ENCODE measurements around the gene GPR17. TPM values are rescaled to one million over a fixed set of nuclear protein-coding genes. Genes with fewer than 3 reads are reported as not detected.

Gene GPR17
- total and polyA plus RNA-seq, 2 donors, result 0.11 to 0.47 TPM

DNA sequence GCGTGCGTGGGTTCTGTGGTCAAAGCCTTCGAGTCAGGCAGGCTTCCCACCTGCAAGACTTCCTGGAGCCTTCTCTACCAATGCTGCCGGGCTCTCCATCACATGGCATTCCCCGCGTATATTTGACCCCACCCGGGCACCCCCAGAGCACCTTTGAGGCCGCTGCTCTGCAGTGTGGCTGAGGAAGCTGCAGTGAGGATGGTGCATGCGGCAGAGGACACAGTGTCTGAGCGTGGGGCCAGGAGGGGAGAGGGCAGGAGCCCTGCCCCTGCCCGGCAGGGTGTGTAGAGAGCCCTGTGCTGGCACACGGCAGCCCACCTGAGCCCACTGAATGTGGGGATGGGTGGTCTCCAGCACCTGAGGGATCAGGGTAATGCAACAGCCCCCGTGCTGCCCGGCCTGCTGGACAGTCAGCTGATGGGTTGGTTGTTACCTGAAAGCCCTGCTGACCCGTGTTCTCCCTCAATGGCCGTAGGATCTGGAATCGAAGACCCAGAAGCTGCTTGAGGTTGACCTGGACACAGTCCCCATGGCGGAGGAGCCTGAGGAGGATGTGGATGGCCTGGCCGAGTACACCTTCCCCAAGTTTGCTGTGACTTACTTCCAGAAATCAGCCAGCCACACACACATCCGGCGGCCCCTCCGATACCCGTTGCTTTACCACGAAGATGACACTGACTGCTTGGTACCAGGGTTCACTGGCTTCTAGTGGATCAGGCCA is 36.8 kb upstream of the GPR17 start:
- WGBS, result 90% methylated on average over 24 of the region's 24 CpGs
- no peak for DNase-seq (ENCODE audit: extremely low spot score)
- no peaks in the 10 kb centered on the region for H3K36me3 ChIP-seq (ENCODE audit: insufficient read depth)

DNA sequence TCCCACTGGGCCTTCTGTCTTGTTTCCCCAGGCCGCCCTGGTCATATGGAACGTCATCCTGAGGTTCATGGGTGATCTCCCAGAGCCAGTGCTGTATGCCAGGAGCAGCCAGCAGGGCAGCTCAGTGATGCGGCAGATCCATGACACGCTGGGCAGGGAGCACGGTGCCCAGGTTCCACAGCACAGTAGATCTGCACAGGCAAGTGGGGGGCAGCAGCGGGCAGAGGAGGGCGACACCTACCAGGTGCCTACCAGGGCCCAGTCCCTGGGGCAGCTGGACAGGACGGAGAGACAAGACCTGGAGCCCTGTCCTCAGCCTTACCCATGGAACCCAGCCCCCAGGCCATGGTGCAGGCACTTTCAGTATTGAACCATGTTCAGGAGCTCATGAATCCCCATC is 36.1 kb upstream of the GPR17 start:
- H3K36me3 ChIP-seq (ENCODE audit: insufficient read depth), result no peaks in the 10 kb centered on the region
- H3K4me3 ChIP-seq (ENCODE audit: low read depth, low read length), result no peak overlapping the region
- no peak overlapping the region for H3K27ac ChIP-seq (ENCODE audit: low read depth)
- 94% methylated on average over 8 of the region's 8 CpGs for WGBS
- H3K4me1 ChIP-seq (ENCODE audit: insufficient read depth), result no peaks in the 10 kb centered on the region
- no peak for DNase-seq (ENCODE audit: extremely low spot score)

More for the DNA sequence above, 36.8 kb upstream of the GPR17 start:
- no peaks in the 10 kb centered on the region for H3K4me1 ChIP-seq (ENCODE audit: insufficient read depth)
- H3K27ac ChIP-seq (ENCODE audit: low read depth), result no peak overlapping the region
- no peak overlapping the region for H3K4me3 ChIP-seq (ENCODE audit: low read depth, low read length)

DNA sequence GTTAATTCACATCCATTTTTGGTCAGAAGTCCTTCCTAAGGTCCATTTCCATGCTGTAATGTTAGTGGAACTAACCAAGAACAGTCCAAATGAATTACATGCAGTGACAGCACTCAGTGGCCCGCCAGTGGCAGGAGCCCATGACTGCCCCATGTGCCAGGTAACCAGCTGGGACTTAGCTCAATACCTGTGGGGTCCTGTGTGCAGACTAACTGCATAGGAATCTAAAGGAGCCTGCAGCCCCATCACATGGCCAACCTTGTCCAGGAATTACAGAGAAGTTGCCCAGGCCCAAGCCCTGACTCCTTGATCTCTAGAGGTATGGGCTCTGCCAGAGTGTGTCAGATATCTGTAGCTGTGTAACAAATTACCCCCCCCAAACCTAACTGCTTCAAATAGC is 35.4 kb upstream of the GPR17 start:
- H3K27ac ChIP-seq (ENCODE audit: low read depth), result no peak overlapping the region
- H3K36me3 ChIP-seq (ENCODE audit: insufficient read depth), result no peaks in the 10 kb centered on the region
- H3K4me1 ChIP-seq (ENCODE audit: insufficient read depth), result no peaks in the 10 kb centered on the region
- 89% methylated on average over 1 of the region's 1 CpG for WGBS
- no peak overlapping the region for H3K4me3 ChIP-seq (ENCODE audit: low read depth, low read length)
- DNase-seq (ENCODE audit: extremely low spot score), result no peak

- Histone ChIP-seq H3K4me1 (ENCODE audit: insufficient read depth) (no peaks in the 10 kb centered on the region), H3K4me3 (ENCODE audit: low read depth, low read length) (no peak overlapping the region), H3K36me3 (ENCODE audit: insufficient read depth) (no peaks in the 10 kb centered on the region), H3K27ac (ENCODE audit: low read depth) (no peak overlapping the region)
- DNase-seq (ENCODE audit: extremely low spot score), result no peak
- 84% methylated on average over 11 of the region's 11 CpGs for WGBS
These were observed 34.7 kb upstream of the GPR17 start for GRCh38 chr2:127611076-127611925.

DNA sequence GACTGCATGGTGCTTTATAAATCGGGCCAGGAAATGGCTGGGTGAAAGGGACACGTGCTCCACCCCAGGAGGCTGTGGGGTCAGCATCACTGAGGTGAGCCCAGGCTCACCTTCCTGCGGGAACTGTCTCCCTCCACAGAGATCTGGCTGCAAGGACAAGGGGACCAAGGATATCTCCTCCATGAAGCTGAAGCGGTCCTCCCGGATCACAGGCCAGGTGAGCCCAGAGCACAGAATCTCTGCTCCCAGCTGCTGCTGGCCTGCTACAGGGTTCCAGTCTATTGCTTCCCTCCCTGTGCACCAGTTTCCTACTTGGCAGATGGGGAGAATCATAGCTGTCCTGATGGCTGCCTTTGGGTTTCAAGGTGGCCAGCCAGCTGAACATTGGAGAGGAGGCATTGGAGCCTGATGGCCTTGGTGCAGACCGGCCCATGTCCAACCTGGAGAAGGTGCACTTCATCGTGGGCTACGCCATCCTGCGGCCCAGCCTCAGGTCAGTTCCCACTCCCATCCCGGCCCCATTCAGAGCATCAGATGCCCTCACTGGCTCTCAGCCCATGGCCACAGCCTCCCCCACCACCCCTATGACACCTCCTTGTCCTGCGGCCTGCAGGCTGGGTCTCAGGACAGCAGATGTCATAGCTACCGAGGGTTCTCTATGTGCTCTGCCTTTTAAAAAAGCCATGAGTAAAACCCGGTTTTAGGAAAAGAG is 33.7 kb upstream of the GPR17 start:
- H3K27ac ChIP-seq (ENCODE audit: low read depth), result no peak overlapping the region
- no peak overlapping the region for H3K4me3 ChIP-seq (ENCODE audit: low read depth, low read length)
- H3K36me3 ChIP-seq (ENCODE audit: insufficient read depth), result no peaks in the 10 kb centered on the region
- H3K4me1 ChIP-seq (ENCODE audit: insufficient read depth), result no peaks in the 10 kb centered on the region
- no peak for DNase-seq (ENCODE audit: extremely low spot score)
- 90% methylated on average over 13 of the region's 13 CpGs for WGBS

DNA sequence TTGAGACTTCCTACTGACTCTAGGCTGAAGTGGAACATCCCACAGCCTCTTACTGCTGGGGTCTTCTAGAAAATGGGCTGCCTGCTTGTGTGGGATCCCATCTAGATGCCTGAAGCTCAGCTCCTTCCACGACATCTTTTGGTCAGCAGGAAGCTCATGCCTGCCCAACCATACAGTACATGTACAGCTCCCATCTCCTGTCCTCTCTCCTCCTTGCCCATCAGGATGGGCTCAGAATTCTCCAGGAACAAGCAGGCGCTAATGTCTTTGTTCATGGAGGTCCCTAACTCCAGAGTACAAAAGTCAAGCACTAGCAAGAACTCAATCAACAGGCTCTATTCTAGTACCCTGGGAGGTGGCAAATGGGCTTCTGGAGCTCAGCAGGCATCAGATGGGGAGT is 31.7 kb upstream of the GPR17 start:
- Histone ChIP-seq H3K36me3 (ENCODE audit: insufficient read depth) (no peaks in the 10 kb centered on the region), H3K4me1 (ENCODE audit: insufficient read depth) (no peaks in the 10 kb centered on the region), H3K27ac (ENCODE audit: low read depth) (no peak overlapping the region), H3K4me3 (ENCODE audit: low read depth, low read length) (no peak overlapping the region)
- 96% methylated on average over 2 of the region's 2 CpGs for WGBS
- DNase-seq (ENCODE audit: extremely low spot score), result no peak

- no peaks in the 10 kb centered on the region for H3K4me1 ChIP-seq (ENCODE audit: insufficient read depth)
- DNase-seq (ENCODE audit: extremely low spot score), result no peak
- no peak overlapping the region for H3K27ac ChIP-seq (ENCODE audit: low read depth)
- H3K36me3 ChIP-seq (ENCODE audit: insufficient read depth), result no peaks in the 10 kb centered on the region
- H3K4me3 ChIP-seq (ENCODE audit: low read depth, low read length), result no peak overlapping the region
- WGBS, result 60% methylated on average over 3 of the region's 3 CpGs
These were observed 31.2 kb upstream of the GPR17 start for GRCh38 chr2:127614731-127615130.

DNA sequence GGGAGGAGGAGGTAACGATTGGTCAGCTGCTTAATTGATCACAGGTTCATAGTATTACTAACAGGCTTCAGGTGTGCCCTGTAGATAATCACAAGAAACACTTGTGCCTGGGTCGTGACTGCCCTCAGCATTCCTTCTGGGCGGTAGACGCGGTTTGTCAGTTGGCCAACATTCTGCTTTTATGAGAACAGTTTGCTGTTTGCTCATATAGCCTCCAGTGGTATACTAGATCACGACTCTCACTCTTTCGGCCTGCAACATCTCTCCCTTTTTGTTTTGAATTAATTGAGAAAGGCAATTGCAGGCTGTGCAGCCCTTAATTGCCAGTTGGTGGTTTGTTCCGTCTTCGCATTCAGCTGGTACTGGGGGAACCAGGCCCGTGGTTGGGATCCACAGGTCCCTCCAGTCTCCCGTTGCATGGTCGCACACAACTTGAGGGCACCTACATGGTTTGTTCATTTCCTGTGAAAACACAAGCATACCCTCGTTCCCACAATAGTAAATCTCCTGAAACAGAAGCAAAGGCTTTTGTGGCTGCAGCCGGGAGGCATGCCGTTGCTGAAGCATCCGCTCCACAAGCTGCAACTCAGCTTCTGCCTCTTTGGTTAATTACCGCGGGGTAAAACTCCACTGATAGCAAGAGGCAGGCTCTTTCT is 30.3 kb upstream of the GPR17 start:
- no peak for DNase-seq (ENCODE audit: extremely low spot score)
- no peak overlapping the region for H3K4me3 ChIP-seq (ENCODE audit: low read depth, low read length)
- H3K27ac ChIP-seq (ENCODE audit: low read depth), result no peak overlapping the region
- no peaks in the 10 kb centered on the region for H3K4me1 ChIP-seq (ENCODE audit: insufficient read depth)
- 68% methylated on average over 18 of the region's 18 CpGs for WGBS
- H3K36me3 ChIP-seq (ENCODE audit: insufficient read depth), result no peaks in the 10 kb centered on the region

- WGBS, result 61% methylated on average over 7 of the region's 7 CpGs
- Histone ChIP-seq H3K4me3 (ENCODE audit: low read depth, low read length) (no peak overlapping the region), H3K36me3 (ENCODE audit: insufficient read depth) (no peaks in the 10 kb centered on the region), H3K27ac (ENCODE audit: low read depth) (no peak overlapping the region), H3K4me1 (ENCODE audit: insufficient read depth) (no peaks in the 10 kb centered on the region)
- DNase-seq (ENCODE audit: extremely low spot score), result no peak
These were observed 27.3 kb upstream of the GPR17 start for GRCh38 chr2:127618551-127619202.

GRCh38 chr2:127619203-127619590 is 26.8 kb upstream of the GPR17 start:
- Histone ChIP-seq H3K4me3 (ENCODE audit: low read depth, low read length) (no peak overlapping the region), H3K27ac (ENCODE audit: low read depth) (no peak overlapping the region), H3K4me1 (ENCODE audit: insufficient read depth) (no peaks in the 10 kb centered on the region), H3K36me3 (ENCODE audit: insufficient read depth) (no peaks in the 10 kb centered on the region)
- 94% methylated on average over 6 of the region's 6 CpGs for WGBS
- DNase-seq (ENCODE audit: extremely low spot score), result no peak

GRCh38 chr2:127619877-127620705 is 25.9 kb upstream of the GPR17 start:
- Histone ChIP-seq H3K4me1 (ENCODE audit: insufficient read depth) (no peaks in the 10 kb centered on the region), H3K36me3 (ENCODE audit: insufficient read depth) (no peaks in the 10 kb centered on the region), H3K4me3 (ENCODE audit: low read depth, low read length) (no peak overlapping the region), H3K27ac (ENCODE audit: low read depth) (no peak overlapping the region)
- no peak for DNase-seq (ENCODE audit: extremely low spot score)
- 69% methylated on average over 16 of the region's 16 CpGs for WGBS

GRCh38 chr2:127620866-127621265 is 25.1 kb upstream of the GPR17 start:
- Histone ChIP-seq H3K4me3 (ENCODE audit: low read depth, low read length) (no peak overlapping the region), H3K36me3 (ENCODE audit: insufficient read depth) (no peaks in the 10 kb centered on the region), H3K27ac (ENCODE audit: low read depth) (no peak overlapping the region), H3K4me1 (ENCODE audit: insufficient read depth) (no peaks in the 10 kb centered on the region)
- DNase-seq (ENCODE audit: extremely low spot score), result no peak
- WGBS, result 65% methylated on average over 3 of the region's 3 CpGs
